NB4 (cell line): ENCODE data around the gene KCNG2.

Experiments used
- POLR2A ChIP-seq: IDR thresholded peaks from 2 replicates; pipeline ENCODE4 v1.6.1; 2011; ENCODE audit warnings: mild to moderate bottlenecking; ENCODE audit not compliant: insufficient read length; ENCODE audit errors: extremely low read depth
- TF ChIP-seq, protein P1 (sequence below): IDR thresholded peaks from one replicate; pipeline ENCODE4 v1.5.1; 2012; ENCODE audit warnings: low read depth, low read length

DNA sequence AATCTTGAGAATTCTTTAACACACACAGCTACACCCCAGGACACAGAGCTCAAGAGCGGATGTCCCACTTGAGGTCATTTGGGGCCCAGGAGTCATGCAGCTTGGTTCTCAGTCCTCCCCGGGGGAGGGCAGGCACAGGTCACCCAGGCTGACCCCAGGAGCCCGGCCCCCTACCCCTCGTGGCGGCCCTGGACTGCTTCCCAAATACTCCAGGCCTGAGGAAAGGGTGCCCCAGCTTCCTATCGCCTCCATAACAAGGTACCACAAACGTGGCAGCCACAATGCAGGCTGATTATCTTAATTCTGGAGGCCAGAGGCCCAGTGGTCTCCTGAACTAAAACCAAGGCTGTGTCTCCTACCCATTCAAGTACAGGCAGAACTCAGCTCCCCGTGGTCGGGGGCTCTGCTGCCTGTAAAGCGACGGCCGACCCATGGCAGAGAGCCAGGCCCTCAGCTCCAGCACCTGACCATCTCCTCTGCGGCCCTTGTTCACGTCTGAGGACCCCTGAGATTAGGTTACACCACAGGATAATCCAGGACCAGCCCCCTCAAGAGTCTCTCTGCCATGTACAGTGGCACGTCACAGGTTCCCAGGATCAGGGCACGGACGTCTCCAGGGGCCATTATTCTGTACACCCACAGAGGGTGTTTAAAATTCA lies 143.2 kb downstream of the KCNG2 start:
- TF ChIP-seq, protein P1, sequence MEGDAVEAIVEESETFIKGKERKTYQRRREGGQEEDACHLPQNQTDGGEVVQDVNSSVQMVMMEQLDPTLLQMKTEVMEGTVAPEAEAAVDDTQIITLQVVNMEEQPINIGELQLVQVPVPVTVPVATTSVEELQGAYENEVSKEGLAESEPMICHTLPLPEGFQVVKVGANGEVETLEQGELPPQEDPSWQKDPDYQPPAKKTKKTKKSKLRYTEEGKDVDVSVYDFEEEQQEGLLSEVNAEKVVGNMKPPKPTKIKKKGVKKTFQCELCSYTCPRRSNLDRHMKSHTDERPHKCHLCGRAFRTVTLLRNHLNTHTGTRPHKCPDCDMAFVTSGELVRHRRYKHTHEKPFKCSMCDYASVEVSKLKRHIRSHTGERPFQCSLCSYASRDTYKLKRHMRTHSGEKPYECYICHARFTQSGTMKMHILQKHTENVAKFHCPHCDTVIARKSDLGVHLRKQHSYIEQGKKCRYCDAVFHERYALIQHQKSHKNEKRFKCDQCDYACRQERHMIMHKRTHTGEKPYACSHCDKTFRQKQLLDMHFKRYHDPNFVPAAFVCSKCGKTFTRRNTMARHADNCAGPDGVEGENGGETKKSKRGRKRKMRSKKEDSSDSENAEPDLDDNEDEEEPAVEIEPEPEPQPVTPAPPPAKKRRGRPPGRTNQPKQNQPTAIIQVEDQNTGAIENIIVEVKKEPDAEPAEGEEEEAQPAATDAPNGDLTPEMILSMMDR = no peak
- TF ChIP-seq POLR2A = no peak
